ENCODE results near the gene ZBTB7C.

Gene ZBTB7C

GRCh38 chr18:48127606-48128005 lies 281.6 kb downstream of the ZBTB7C start:
- no peak for TF ChIP-seq SP1 (IDR thresholded peaks at IDR 0.05)
- POLR2A ChIA-PET, result no interaction called here
- no peak for DNase-seq (ENCODE audit: extremely low spot score)
- CTCF ChIA-PET, result no interaction called here

- ChIA-PET CTCF (no interaction called here), POLR2A (no interaction called here)
- DNase-seq (ENCODE audit: extremely low spot score), result no peak
- TF ChIP-seq ARNT (IDR thresholded peaks at IDR 0.05) (no peak), PKNOX1 (IDR thresholded peaks at IDR 0.05) (no peak), CTBP1 (IDR thresholded peaks at IDR 0.05; ENCODE audit: borderline replicate concordance) (no peak), FOXK2 (IDR thresholded peaks at IDR 0.05) (no peak), ELF4 (IDR thresholded peaks at IDR 0.05) (no peak), L3MBTL2 (conservative IDR thresholded peaks at IDR 0.05) (no peak), LEF1 (IDR thresholded peaks at IDR 0.05; ENCODE audit: borderline replicate concordance) (no peak)
Observed at GRCh38 chr18:48126240-48126639, 282.9 kb downstream of the ZBTB7C start.

GRCh38 chr18:48125724-48126123 lies 283.5 kb downstream of the ZBTB7C start:
- POLR2A ChIA-PET, result no interaction called here
- no peak for DNase-seq (ENCODE audit: extremely low spot score)
- no peak for TF ChIP-seq TARDBP (IDR thresholded peaks at IDR 0.05)
- no peak for TF ChIP-seq SP1 (IDR thresholded peaks at IDR 0.05)
- TF ChIP-seq FOXM1 (IDR thresholded peaks at IDR 0.05; ENCODE audit: borderline replicate concordance), result no peak
- TF ChIP-seq PKNOX1 (IDR thresholded peaks at IDR 0.05), result no peak
- no peak for TF ChIP-seq ELF4 (IDR thresholded peaks at IDR 0.05)
- TF ChIP-seq BHLHE40 (IDR thresholded peaks at IDR 0.05; ENCODE audit: borderline replicate concordance), result no peak
- TF ChIP-seq L3MBTL2 (conservative IDR thresholded peaks at IDR 0.05), result no peak
- TF ChIP-seq CTBP1 (IDR thresholded peaks at IDR 0.05; ENCODE audit: borderline replicate concordance), result no peak
- TF ChIP-seq ARNT (IDR thresholded peaks at IDR 0.05), result no peak
- no peak for TF ChIP-seq LEF1 (IDR thresholded peaks at IDR 0.05; ENCODE audit: borderline replicate concordance)
- no peak for TF ChIP-seq SUZ12 (IDR thresholded peaks at IDR 0.05)
- CTCF ChIA-PET, result no interaction called here

- no peak for DNase-seq (ENCODE audit: extremely low spot score)
- POLR2A ChIA-PET, result no interaction called here
- TF ChIP-seq FOXM1 (IDR thresholded peaks at IDR 0.05; ENCODE audit: borderline replicate concordance) (no peak), ELF4 (IDR thresholded peaks at IDR 0.05) (no peak), TARDBP (IDR thresholded peaks at IDR 0.05) (no peak), LEF1 (IDR thresholded peaks at IDR 0.05; ENCODE audit: borderline replicate concordance) (no peak), BHLHE40 (IDR thresholded peaks at IDR 0.05; ENCODE audit: borderline replicate concordance) (no peak), NFRKB (IDR thresholded peaks at IDR 0.05) (no peak), FOXA1 (IDR thresholded peaks at IDR 0.05) (no peak), FOXK2 (IDR thresholded peaks at IDR 0.05) (no peak), HDGF (IDR thresholded peaks at IDR 0.05; ENCODE audit: borderline replicate concordance) (no peak), SUZ12 (IDR thresholded peaks at IDR 0.05) (no peak), SP1 (IDR thresholded peaks at IDR 0.05) (no peak), ARNT (IDR thresholded peaks at IDR 0.05) (no peak), ZNF384 (IDR thresholded peaks at IDR 0.05) (no peak), CTBP1 (IDR thresholded peaks at IDR 0.05; ENCODE audit: borderline replicate concordance) (no peak), L3MBTL2 (conservative IDR thresholded peaks at IDR 0.05) (no peak), PKNOX1 (IDR thresholded peaks at IDR 0.05) (no peak)
- CTCF ChIA-PET, result no interaction called here
Observed at GRCh38 chr18:48124857-48125626, 284.1 kb downstream of the ZBTB7C start.

- CTCF ChIA-PET, result interaction anchor here (0.6 kb wide), 1 partner anchor 28 kb away, joined by 3 read pairs; no protein-coding TSS in a partner anchor
- DNase-seq (ENCODE audit: extremely low spot score), result no peak
- POLR2A ChIA-PET, result no interaction called here
- TF ChIP-seq NFRKB (IDR thresholded peaks at IDR 0.05), result no peak
- TF ChIP-seq FOXK2 (IDR thresholded peaks at IDR 0.05), result no peak
- no peak for TF ChIP-seq L3MBTL2 (conservative IDR thresholded peaks at IDR 0.05)
- TF ChIP-seq LEF1 (IDR thresholded peaks at IDR 0.05; ENCODE audit: borderline replicate concordance), result no peak
- TF ChIP-seq HDGF (IDR thresholded peaks at IDR 0.05; ENCODE audit: borderline replicate concordance), result no peak
Observed at GRCh38 chr18:48123941-48124340, 285.2 kb downstream of the ZBTB7C start.

GRCh38 chr18:48123324-48123723 lies 285.9 kb downstream of the ZBTB7C start:
- POLR2A ChIA-PET, result no interaction called here
- CTCF ChIA-PET, result no interaction called here
- DNase-seq (ENCODE audit: extremely low spot score), result no peak
- TF ChIP-seq FOXK2 (IDR thresholded peaks at IDR 0.05) (no peak), FOXM1 (IDR thresholded peaks at IDR 0.05; ENCODE audit: borderline replicate concordance) (no peak), FOXA1 (IDR thresholded peaks at IDR 0.05) (no peak), CTBP1 (IDR thresholded peaks at IDR 0.05; ENCODE audit: borderline replicate concordance) (no peak), NFRKB (IDR thresholded peaks at IDR 0.05) (no peak), BHLHE40 (IDR thresholded peaks at IDR 0.05; ENCODE audit: borderline replicate concordance) (no peak), SUZ12 (IDR thresholded peaks at IDR 0.05) (no peak), HDGF (IDR thresholded peaks at IDR 0.05; ENCODE audit: borderline replicate concordance) (no peak), TARDBP (IDR thresholded peaks at IDR 0.05) (no peak), LEF1 (IDR thresholded peaks at IDR 0.05; ENCODE audit: borderline replicate concordance) (no peak), ZNF384 (IDR thresholded peaks at IDR 0.05) (no peak), PKNOX1 (IDR thresholded peaks at IDR 0.05) (no peak)
